ENCODE data around the gene BRAF. TPM values are rescaled to one million over a fixed set of nuclear protein-coding genes. Genes with fewer than 3 reads are reported as not detected.

BRAF gene
- polyA plus RNA-seq, 1 experiment, result 8.9 TPM

DNA sequence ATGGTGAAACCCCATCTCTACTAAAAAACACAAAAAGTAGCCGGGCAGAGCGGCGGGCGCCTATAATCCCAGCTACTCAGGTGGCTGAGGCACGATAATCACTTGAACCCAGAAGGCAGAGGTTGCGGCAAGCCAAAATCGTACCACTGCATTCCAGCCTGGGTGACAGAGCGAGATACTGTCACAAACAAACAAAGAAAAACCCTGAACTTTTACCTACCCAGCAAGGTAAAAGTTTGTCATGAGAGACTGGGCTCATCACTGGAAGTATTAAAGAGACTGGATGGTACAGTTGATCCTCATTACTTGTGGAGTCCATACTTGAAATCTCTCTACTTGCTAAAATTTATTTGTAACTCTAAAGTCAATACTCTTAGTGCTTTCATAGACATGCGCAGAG is 114.3 kb downstream of the BRAF start:
- CTCF ChIA-PET, result interaction anchor here (0.6 to 5.4 kb wide), 23 partner anchors 9 to 839 kb away, joined by 3 to 49 read pairs (median 5); partner anchors contain the start of genes BRAF and MRPS33
- Histone ChIP-seq H3K4me3 (ENCODE audit: low read depth, low read length) (no peak overlapping the region), H3K27me3 (ENCODE audit: control insufficient read depth, insufficient read depth, low read length) (no peaks in the 10 kb centered on the region), H3K36me3 (ENCODE audit: control insufficient read depth, insufficient read depth, low read length) (no peaks in the 10 kb centered on the region)
- POLR2A ChIA-PET, result interaction anchor here (0.6 kb wide), 1 partner anchor 114 kb away, joined by 3 read pairs; no protein-coding TSS in a partner anchor
- TF ChIP-seq, protein P1, sequence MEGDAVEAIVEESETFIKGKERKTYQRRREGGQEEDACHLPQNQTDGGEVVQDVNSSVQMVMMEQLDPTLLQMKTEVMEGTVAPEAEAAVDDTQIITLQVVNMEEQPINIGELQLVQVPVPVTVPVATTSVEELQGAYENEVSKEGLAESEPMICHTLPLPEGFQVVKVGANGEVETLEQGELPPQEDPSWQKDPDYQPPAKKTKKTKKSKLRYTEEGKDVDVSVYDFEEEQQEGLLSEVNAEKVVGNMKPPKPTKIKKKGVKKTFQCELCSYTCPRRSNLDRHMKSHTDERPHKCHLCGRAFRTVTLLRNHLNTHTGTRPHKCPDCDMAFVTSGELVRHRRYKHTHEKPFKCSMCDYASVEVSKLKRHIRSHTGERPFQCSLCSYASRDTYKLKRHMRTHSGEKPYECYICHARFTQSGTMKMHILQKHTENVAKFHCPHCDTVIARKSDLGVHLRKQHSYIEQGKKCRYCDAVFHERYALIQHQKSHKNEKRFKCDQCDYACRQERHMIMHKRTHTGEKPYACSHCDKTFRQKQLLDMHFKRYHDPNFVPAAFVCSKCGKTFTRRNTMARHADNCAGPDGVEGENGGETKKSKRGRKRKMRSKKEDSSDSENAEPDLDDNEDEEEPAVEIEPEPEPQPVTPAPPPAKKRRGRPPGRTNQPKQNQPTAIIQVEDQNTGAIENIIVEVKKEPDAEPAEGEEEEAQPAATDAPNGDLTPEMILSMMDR (IDR thresholded peaks at IDR 0.05; ENCODE audit: insufficient read depth, low read depth, low read length), result no peak
- DNase-seq (ENCODE audit: low read depth), result no peak

DNA sequence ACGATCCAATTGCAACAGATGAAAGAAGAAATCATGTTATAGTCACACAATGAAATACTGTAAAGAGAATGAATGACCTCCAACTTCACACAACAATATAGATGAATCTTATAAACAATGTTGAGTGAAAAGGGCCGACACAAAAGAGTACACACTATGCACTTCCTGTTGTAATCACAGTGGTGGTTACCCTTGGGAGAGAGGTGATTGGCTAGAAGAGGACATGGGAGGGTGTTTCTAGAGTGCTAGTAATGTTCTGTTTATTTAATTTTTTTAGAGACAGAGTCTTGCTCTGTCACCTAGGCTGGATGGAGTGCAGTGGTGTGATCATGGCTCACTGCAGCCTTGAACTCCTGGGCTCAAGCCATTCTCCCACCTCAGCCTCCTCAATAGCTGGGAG is 145.8 kb downstream of the BRAF start:
- Histone ChIP-seq H3K4me3 (ENCODE audit: low read depth, low read length) (no peak overlapping the region), H3K27me3 (ENCODE audit: control insufficient read depth, insufficient read depth, low read length) (no peaks in the 10 kb centered on the region), H3K36me3 (ENCODE audit: control insufficient read depth, insufficient read depth, low read length) (0 out of 2 replicates have a peak, but pooled peaks cover 1% of the 10 kb centered on the region)
- TF ChIP-seq, protein P1 (IDR thresholded peaks at IDR 0.05; ENCODE audit: insufficient read depth, low read depth, low read length), result no peak
- ChIA-PET CTCF (interaction anchor here (0.7 kb wide), 1 partner anchor 68 kb away, joined by 3 read pairs; no protein-coding TSS in a partner anchor), POLR2A (no interaction called here)
- DNase-seq (ENCODE audit: low read depth), result no peak

DNA sequence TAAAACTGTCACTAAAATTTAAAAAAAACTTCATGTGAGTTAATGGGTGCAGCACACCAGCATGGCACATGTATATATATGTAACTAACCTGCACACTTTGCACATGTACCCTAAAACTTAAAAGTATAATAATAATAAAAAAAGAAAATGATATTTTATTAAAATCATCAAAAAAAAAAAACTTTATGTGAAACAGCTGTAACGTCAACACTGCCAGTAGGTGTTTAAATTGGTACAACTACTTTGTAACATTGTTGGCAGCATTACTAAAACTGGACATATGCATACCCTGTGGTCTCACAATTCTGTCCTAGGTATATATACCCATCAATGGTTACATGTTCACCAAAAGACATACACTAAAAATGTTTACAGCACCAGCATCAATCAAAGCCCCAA is 146.2 kb downstream of the BRAF start:
- DNase-seq (ENCODE audit: low read depth), result no peak
- ChIA-PET CTCF (interaction anchor here (0.7 to 1.8 kb wide), 2 partner anchors 11 to 68 kb away, joined by 3 to 4 read pairs; no protein-coding TSS in a partner anchor), POLR2A (no interaction called here)
- no peak overlapping the region for H3K4me3 ChIP-seq (ENCODE audit: low read depth, low read length)
- H3K36me3 ChIP-seq (ENCODE audit: control insufficient read depth, insufficient read depth, low read length), result 0 out of 2 replicates have a peak, but pooled peaks cover 1% of the 10 kb centered on the region
- H3K27me3 ChIP-seq (ENCODE audit: control insufficient read depth, insufficient read depth, low read length), result no peaks in the 10 kb centered on the region
- TF ChIP-seq, protein P1 (IDR thresholded peaks at IDR 0.05; ENCODE audit: insufficient read depth, low read depth, low read length), result no peak

DNA sequence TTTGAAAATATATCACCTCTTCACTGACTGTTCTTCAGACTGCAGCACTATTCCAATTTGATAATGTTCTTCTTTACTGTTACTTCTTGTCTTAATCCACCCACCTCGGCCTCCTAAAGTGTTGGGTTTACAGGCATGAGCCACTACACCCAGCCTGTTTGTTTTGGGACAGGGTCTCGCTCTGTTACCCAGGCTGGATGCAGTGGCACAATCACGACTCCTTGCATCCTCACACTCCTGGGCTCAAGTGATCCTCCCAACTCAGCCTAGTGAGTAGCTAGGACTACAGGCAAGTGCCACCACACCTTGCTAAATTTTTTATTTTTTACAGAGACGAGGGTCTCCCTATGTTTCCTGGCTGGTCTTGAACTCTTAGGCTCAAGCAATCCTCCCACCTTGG is 150.4 kb downstream of the BRAF start:
- Histone ChIP-seq H3K36me3 (ENCODE audit: control insufficient read depth, insufficient read depth, low read length) (peaks cover 1% of the 10 kb centered on the region; the same call in 1 of the 2 replicates), H3K4me3 (ENCODE audit: low read depth, low read length) (no peak overlapping the region), H3K27me3 (ENCODE audit: control insufficient read depth, insufficient read depth, low read length) (no peaks in the 10 kb centered on the region)
- no peak for DNase-seq (ENCODE audit: low read depth)
- ChIA-PET POLR2A (no interaction called here), CTCF (no interaction called here)
- TF ChIP-seq, protein P1 (IDR thresholded peaks at IDR 0.05; ENCODE audit: insufficient read depth, low read depth, low read length), result no peak

DNA sequence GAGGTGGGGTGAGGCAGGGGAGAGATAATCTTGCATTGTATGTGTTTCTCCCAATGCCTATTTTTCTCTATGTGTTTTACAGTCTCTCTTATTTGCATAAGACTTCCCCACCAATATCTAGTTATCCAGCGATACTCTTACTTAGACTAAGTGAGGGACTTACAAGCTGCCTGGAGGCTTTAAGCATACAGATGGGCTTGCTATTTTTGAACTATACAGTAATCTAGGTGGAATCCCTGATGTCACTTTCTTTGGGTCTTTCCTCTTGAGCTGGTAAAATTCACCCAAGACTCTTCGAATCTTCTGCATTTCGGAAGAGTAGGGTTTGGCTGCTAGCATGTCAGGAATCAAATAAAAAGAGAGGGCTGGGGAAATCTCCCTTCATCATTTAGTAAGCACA is 151.6 kb downstream of the BRAF start:
- no peaks in the 10 kb centered on the region for H3K27me3 ChIP-seq (ENCODE audit: control insufficient read depth, insufficient read depth, low read length)
- no peak overlapping the region for H3K4me3 ChIP-seq (ENCODE audit: low read depth, low read length)
- TF ChIP-seq, protein P1 (IDR thresholded peaks at IDR 0.05; ENCODE audit: insufficient read depth, low read depth, low read length), result no peak
- POLR2A ChIA-PET, result no interaction called here
- no peak for DNase-seq (ENCODE audit: low read depth)
- peaks cover 3% of the 10 kb centered on the region; the same call in 1 of the 2 replicates for H3K36me3 ChIP-seq (ENCODE audit: control insufficient read depth, insufficient read depth, low read length)
- CTCF ChIA-PET, result interaction anchor here (0.5 kb wide), 1 partner anchor 158 kb away, joined by 3 read pairs; no protein-coding TSS in a partner anchor
